22Rv1 (cell line): ENCODE measurements around the gene KCNQ2.

Experiments used
- H3K27ac ChIP-seq: fragments of 450-650 bp; 2 replicates; pipeline ENCODE4 v1.5.1; 2017
- CTCF ChIP-seq: fragments of 450-650 bp; IDR thresholded peaks from 2 replicates; pipeline ENCODE4 v1.5.1; 2017; ENCODE audit warnings: mild to moderate bottlenecking
- ZFX ChIP-seq: fragments of 450-650 bp; IDR thresholded peaks from 2 replicates; pipeline ENCODE4 v1.6.1; 2017; ENCODE audit warnings: antibody characterized with exemption, borderline replicate concordance

KCNQ2 gene

GRCh38 chr20:63500902-63501817 is 28.7 kb upstream of the KCNQ2 start:
- no peak overlapping the region for H3K27ac ChIP-seq
- TF ChIP-seq CTCF = no peak
- TF ChIP-seq ZFX = no peak

- TF ChIP-seq CTCF (no peak), ZFX (no peak)
Observed at GRCh38 chr20:63500151-63500901, 27.9 kb upstream of the KCNQ2 start.

GRCh38 chr20:63499338-63499969 is 27.0 kb upstream of the KCNQ2 start:
- peak overlapping the region; percentile 71 for H3K27ac ChIP-seq
- TF ChIP-seq ZFX (no peak), CTCF (no peak)

More at GRCh38 chr20:63500151-63500901, 27.9 kb upstream of the KCNQ2 start:
- H3K27ac ChIP-seq = no peak overlapping the region

- H3K27ac ChIP-seq = peak within 1 kb of the TSS; percentile 71
- TF ChIP-seq CTCF (peak; percentile 59), ZFX (no peak)
Observed at GRCh38 chr20:63498960-63499337, 26.5 kb upstream of the KCNQ2 start, which contains the start of gene EEF1A2. EEF1A2 (minus strand) TSS chr20:63499083; CDS start chr20:63497763, 1,320 bp downstream.

- H3K27ac ChIP-seq = peak overlapping the region; percentile 71
- TF ChIP-seq CTCF (no peak), ZFX (no peak)
Observed at GRCh38 chr20:63497946-63498935, 25.8 kb upstream of the KCNQ2 start.
